Gastrocnemius medialis (tissue), 4 donors: ENCODE results near the gene NUDT12. TPM values are rescaled to one million over a fixed set of nuclear protein-coding genes. Genes with fewer than 3 reads are reported as not detected.

Experiments
- ATAC-seq, 2 donors: fragments of 150-250 bp; one replicate each; pipeline ENCODE4 v1.9.1; 2016
- DNase-seq, 2 donors: peaks; one replicate each; pipeline ENCODE4 v3.0.0-alpha.2; 2019
- H3K27ac ChIP-seq, 4 donors: fragments of 200-600 bp; sonication (generic); 1 replicate in 1 of 4; 2 replicates in 3 of 4; pipeline ENCODE4 v1.5.1; 2016 to 2018; ENCODE audit warnings: mild to moderate bottlenecking in 2 of 4, moderate library complexity in 1 of 4
- H3K27me3 ChIP-seq, 3 donors: fragments of 200-600 bp; sonication (generic) in 2 of 3; 1 replicate in 1 of 3; 2 replicates in 2 of 3; pipeline versions ENCODE4 v1.5.1 to v1.6.0; 2016 to 2019; ENCODE audit warnings: mild to moderate bottlenecking in 1 of 3, moderate library complexity in 1 of 3
- H3K36me3 ChIP-seq, 2 donors: fragments of 200-600 bp; sonication (generic) in 1 of 2; one replicate each; pipeline ENCODE4 v1.5.1; 2017 to 2018
- H3K4me1 ChIP-seq, 2 donors: fragments of 200-600 bp; sonication (generic) in 1 of 2; one replicate each; pipeline ENCODE4 v1.5.1; 2016 to 2017; ENCODE audit warnings: mild to moderate bottlenecking in 2 of 2
- H3K4me3 ChIP-seq, 4 donors: fragments of 200-600 bp; sonication (generic) in 3 of 4; 1 replicate in 1 of 4; 2 replicates in 3 of 4; pipeline ENCODE4 v1.5.1; 2016 to 2019; ENCODE audit warnings: mild to moderate bottlenecking in 2 of 4
- H3K9me3 ChIP-seq, 3 donors: fragments of 200-600 bp; sonication (generic) in 2 of 3; 1 replicate in 1 of 3; 2 replicates in 2 of 3; pipeline ENCODE4 v1.5.1; 2016 to 2019
- CTCF ChIP-seq, 5 experiments: fragments of 450-650 bp in 3 of 5; fragments of 200-600 bp in 2 of 5; sonication (generic) in 2 of 5; IDR thresholded peaks in 4 of 5; conservative IDR thresholded peaks in 1 of 5; 1 replicate in 4 of 5; 2 replicates in 1 of 5; pipeline ENCODE4 v1.5.1; 2016 to 2019; ENCODE audit warnings: antibody characterized with exemption in 5 of 5, mild to moderate bottlenecking in 3 of 5, moderate library complexity in 3 of 5
- POLR2A ChIP-seq, 2 donors: fragments of 450-650 bp; IDR thresholded peaks; one replicate each; pipeline ENCODE4 v1.6.1; 2017; ENCODE audit warnings: antibody characterized with exemption in 2 of 2, mild to moderate bottlenecking in 2 of 2, moderate library complexity in 2 of 2
- in situ Hi-C, 4 donors: fragments of 200-750 bp; cut with MboI; loops; one replicate each; pipeline versions ENCODE4 v1.15.0 to v1.8.0; 2017; ENCODE audit warnings: low sequenced_read_pairs in 4 of 4
- intact Hi-C: fragments of 100-400 bp; cut with DNase I; formaldehyde crosslinking; loops from one replicate; pipeline ENCODE4 v1.15.1; 2023; ENCODE audit warnings: low total_unique reads
- total RNA-seq, 4 donors: library from RNA; depleted of rRNA; stranded (reverse); fragments of >200 nt; gene quantifications; one replicate each; pipeline versions ENCODE4 v1.1.0 to v1.2.3, GENCODE V29; 2016

Gene NUDT12
- total RNA-seq, 4 donors from 2014 or later, result 4.3 to 14.5 (median 11.6) TPM

GRCh38 chr5:103503066-103503465 is 59.5 kb downstream of the NUDT12 start:
- H3K27ac ChIP-seq, result no peak overlapping the region
- in situ Hi-C loops, result no loop called here
- intact Hi-C loops, result no loop called here
- TF ChIP-seq POLR2A (IDR thresholded peaks at IDR 0.05) (no peak), CTCF (IDR thresholded peaks at IDR 0.05 in 4 of 5, conservative IDR thresholded peaks at IDR 0.05 in 1 of 5) (no peak)
- ATAC-seq, result no peak
- no peak for DNase-seq
- no peak overlapping the region for H3K4me3 ChIP-seq
- H3K27me3 ChIP-seq, result no peaks in the 10 kb centered on the region
- H3K36me3 ChIP-seq, result no peaks in the 10 kb centered on the region
- H3K9me3 ChIP-seq, result peaks cover 0 to 3% (median 0%) of the 10 kb centered on the region in 3 donors
- peaks cover 19% of the 10 kb centered on the region in 2 donors for H3K4me1 ChIP-seq

GRCh38 chr5:103502662-103503061 is 59.9 kb downstream of the NUDT12 start:
- DNase-seq (no peak), ATAC-seq (no peak)
- no peaks in the 10 kb centered on the region for H3K36me3 ChIP-seq
- TF ChIP-seq POLR2A (IDR thresholded peaks at IDR 0.05) (no peak), CTCF (IDR thresholded peaks at IDR 0.05 in 4 of 5, conservative IDR thresholded peaks at IDR 0.05 in 1 of 5) (no peak)
- H3K9me3 ChIP-seq, result peaks cover 0 to 3% (median 0%) of the 10 kb centered on the region in 3 donors
- no peaks in the 10 kb centered on the region for H3K27me3 ChIP-seq
- peaks cover 23% of the 10 kb centered on the region in 2 donors for H3K4me1 ChIP-seq
- no peak overlapping the region for H3K27ac ChIP-seq
- intact Hi-C loops (no loop called here), in situ Hi-C loops (no loop called here)
- H3K4me3 ChIP-seq, result no peak overlapping the region
